OCI-LY3 (cell line): ENCODE measurements around the gene LYST.

ENCODE experiments used
- H2AFZ ChIP-seq: fragments of 200-600, 300-600 bp; shearing (Covaris generic); 2 replicates; pipeline ENCODE4 v1.6.0; 2014; ENCODE audit warnings: antibody characterized with exemption, low read depth, low read length
- H3K27ac ChIP-seq: fragments of 200-600, 300-600 bp; sonication (generic); 2 replicates; pipeline ENCODE4 v1.5.1; 2014; ENCODE audit warnings: mild to moderate bottlenecking, low read length, moderate library complexity, mixed read lengths
- H3K27me3 ChIP-seq: fragments of 200-600, 300-600 bp; sonication (generic); 2 replicates; pipeline ENCODE4 v1.6.1; 2014; ENCODE audit warnings: low read depth, low read length, mixed read lengths
- H3K36me3 ChIP-seq: fragments of 200-600, 300-600 bp; sonication (generic); replicated peaks from 2 replicates; pipeline ENCODE3; 2014; ENCODE audit warnings: low read depth, low read length, mixed read lengths
- H3K4me1 ChIP-seq: fragments of 300-600, 200-600 bp; sonication (generic); 2 replicates; pipeline ENCODE4 v1.6.1; 2014; ENCODE audit warnings: low read length, mixed read lengths
- H3K4me2 ChIP-seq: fragments of 200-600, 300-600 bp; sonication (generic); 2 replicates; pipeline ENCODE4 v1.6.1; 2014; ENCODE audit warnings: low read length, mixed read lengths
- H3K4me3 ChIP-seq: fragments of 300-600, 200-600 bp; sonication (generic); 2 replicates; pipeline ENCODE4 v1.5.1; 2014; ENCODE audit warnings: antibody characterized with exemption, mild to moderate bottlenecking, low read length, moderate library complexity
- H3K79me2 ChIP-seq: fragments of 300-600, 200-600 bp; shearing (Covaris generic); 2 replicates; pipeline ENCODE4 v1.6.1; 2014; ENCODE audit warnings: mild to moderate bottlenecking, low read length, mixed read lengths
- H3K9ac ChIP-seq: fragments of 300-600, 200-600 bp; shearing (Covaris generic); 2 replicates; pipeline ENCODE4 v1.6.0; 2014; ENCODE audit warnings: mild to moderate bottlenecking, low read length, moderate library complexity
- H3K9me3 ChIP-seq: fragments of 200-600, 300-600 bp; shearing (Covaris generic); 2 replicates; pipeline ENCODE4 v1.6.1; 2014; ENCODE audit warnings: low read length, mixed read lengths; ENCODE audit not compliant: insufficient read depth
- H4K20me1 ChIP-seq: fragments of 200-600, 300-600 bp; sonication (generic); 2 replicates; pipeline ENCODE4 v1.6.1; 2016; ENCODE audit warnings: low read length, mixed read lengths; ENCODE audit not compliant: insufficient read depth
- CTCF ChIP-seq: fragments of 200-600, 300-600 bp; sonication (generic); IDR thresholded peaks from 2 replicates; pipeline ENCODE4 v1.5.1; 2014; ENCODE audit warnings: antibody characterized with exemption, low read length, low read depth
- EZH2phosphoT487 ChIP-seq: fragments of 200-600 bp; shearing (Covaris generic); IDR thresholded peaks from 2 replicates; pipeline ENCODE4 v1.6.1; 2018; ENCODE audit warnings: antibody characterized with exemption, mixed run types, low read depth

The LYST gene

GRCh38 chr1:235730007-235730406 lies 136.7 kb downstream of the LYST start:
- no peaks in the 10 kb centered on the region for H3K79me2 ChIP-seq

GRCh38 chr1:235726557-235726956 lies 140.1 kb downstream of the LYST start:
- no peak for TF ChIP-seq EZH2phosphoT487
- no peak for TF ChIP-seq CTCF

More at GRCh38 chr1:235730007-235730406, 136.7 kb downstream of the LYST start:
- Histone ChIP-seq H3K9me3 (no peaks in the 10 kb centered on the region), H4K20me1 (no peaks in the 10 kb centered on the region), H3K4me2 (no peak overlapping the region), H3K27ac (no peak overlapping the region), H3K4me1 (no peaks in the 10 kb centered on the region), H3K4me3 (no peak overlapping the region), H3K27me3 (no peaks in the 10 kb centered on the region), H2AFZ (no peak overlapping the region), H3K9ac (no peak overlapping the region), H3K36me3 (no peaks in the 10 kb centered on the region)
- TF ChIP-seq CTCF (no peak), EZH2phosphoT487 (no peak)

GRCh38 chr1:235725434-235725833 lies 141.3 kb downstream of the LYST start:
- no peak overlapping the region for H3K4me2 ChIP-seq
- H3K4me1 ChIP-seq, result no peaks in the 10 kb centered on the region
- no peaks in the 10 kb centered on the region for H3K36me3 ChIP-seq
- no peak overlapping the region for H3K27ac ChIP-seq
- H3K79me2 ChIP-seq, result no peaks in the 10 kb centered on the region
- TF ChIP-seq EZH2phosphoT487 (no peak), CTCF (no peak)
- no peak overlapping the region for H3K4me3 ChIP-seq
- no peak overlapping the region for H3K9ac ChIP-seq
- no peaks in the 10 kb centered on the region for H4K20me1 ChIP-seq
- no peaks in the 10 kb centered on the region for H3K9me3 ChIP-seq
- H2AFZ ChIP-seq, result no peak overlapping the region
- no peaks in the 10 kb centered on the region for H3K27me3 ChIP-seq

More at GRCh38 chr1:235726557-235726956, 140.1 kb downstream of the LYST start:
- Histone ChIP-seq H3K4me3 (no peak overlapping the region), H3K36me3 (no peaks in the 10 kb centered on the region), H3K4me2 (no peak overlapping the region), H2AFZ (no peak overlapping the region), H3K9me3 (no peaks in the 10 kb centered on the region), H3K9ac (no peak overlapping the region), H3K27ac (no peak overlapping the region), H3K4me1 (no peaks in the 10 kb centered on the region), H4K20me1 (no peaks in the 10 kb centered on the region), H3K79me2 (no peaks in the 10 kb centered on the region), H3K27me3 (no peaks in the 10 kb centered on the region)

- no peaks in the 10 kb centered on the region for H3K79me2 ChIP-seq
- no peaks in the 10 kb centered on the region for H3K4me1 ChIP-seq
- no peak overlapping the region for H3K4me3 ChIP-seq
- H3K9ac ChIP-seq, result no peak overlapping the region
- no peak overlapping the region for H3K4me2 ChIP-seq
- H2AFZ ChIP-seq, result no peak overlapping the region
- TF ChIP-seq CTCF (no peak), EZH2phosphoT487 (no peak)
- H3K9me3 ChIP-seq, result no peaks in the 10 kb centered on the region
- H3K36me3 ChIP-seq, result no peaks in the 10 kb centered on the region
- no peak overlapping the region for H3K27ac ChIP-seq
- no peaks in the 10 kb centered on the region for H3K27me3 ChIP-seq
- no peaks in the 10 kb centered on the region for H4K20me1 ChIP-seq
Measured at GRCh38 chr1:235724730-235725129, 142.0 kb downstream of the LYST start.
